GM12892 (cell line): Measurements from ENCODE around the gene DICER1.

ENCODE experiments used
- POLR2A ChIP-seq: IDR thresholded peaks from 2 replicates; pipeline ENCODE4 v1.6.1; 2011; ENCODE audit warnings: low read depth, low read length, control low read depth
- POLR2AphosphoS5 ChIP-seq: IDR thresholded peaks from 2 replicates; pipeline ENCODE4 v1.6.1; 2011; ENCODE audit warnings: low read depth, low read length, control low read depth

DNA sequence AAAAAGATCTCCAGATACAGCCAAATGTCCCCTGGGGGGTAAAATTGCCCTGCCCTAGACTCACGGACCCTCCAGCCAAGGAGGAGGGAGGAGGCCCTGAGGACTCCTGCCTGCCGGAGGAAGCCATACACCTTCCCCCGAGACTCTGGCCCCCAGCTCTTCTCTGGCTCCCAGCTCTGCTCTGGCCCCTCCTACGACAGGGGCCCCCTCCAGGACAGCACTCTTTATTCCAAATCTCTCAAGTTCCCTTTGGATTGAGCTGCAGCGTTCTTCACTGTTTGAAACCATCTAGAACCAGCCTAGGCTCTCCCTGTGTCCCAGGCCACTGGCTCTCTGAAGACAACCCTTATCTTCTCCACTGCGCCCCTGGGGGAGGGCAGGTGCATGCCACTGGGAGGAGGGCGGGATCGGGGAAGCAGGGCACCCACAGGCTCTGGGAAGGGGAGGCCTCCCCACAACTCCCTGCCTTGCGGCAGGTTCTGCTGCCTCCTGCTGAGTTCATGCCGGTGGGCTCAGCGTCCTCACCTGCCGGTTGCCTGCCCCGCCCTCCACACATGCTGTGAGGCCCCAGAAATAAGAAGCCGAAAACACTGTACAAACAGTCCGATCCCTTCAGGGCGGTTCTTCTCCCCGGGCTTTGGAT, 112.7 kb downstream of the DICER1 start:
- TF ChIP-seq POLR2AphosphoS5 (no peak), POLR2A (no peak)
